AG04450 (cell line): ENCODE results near the gene MYLIP. TPM values are rescaled to one million over a fixed set of nuclear protein-coding genes. Genes with fewer than 3 reads are reported as not detected.

Experiments used
- CTCF ChIA-PET: fragments of 300-600, 350-600 bp; formaldehyde crosslinking; extraction: SDS; loops from one replicate; lab custom pipeline; 2022; ENCODE audit warnings: antibody characterized with exemption, inconsistent platforms; lab: Charles Lee
- POLR2A ChIA-PET: fragments of 350-600 bp; formaldehyde crosslinking; extraction: SDS; loops from one replicate; lab custom pipeline; 2021; ENCODE audit warnings: antibody characterized with exemption, inconsistent platforms; lab: Yijun Ruan, JAX
- DNase-seq: peaks from one replicate; pipeline ENCODE4 v3.0.0-alpha.2; 2011; ENCODE audit warnings: low read depth, low spot score
- H3K27ac ChIP-seq: one replicate; pipeline ENCODE4 v1.5.1; 2012; ENCODE audit warnings: low read depth, low read length, control low read depth
- H3K27me3 ChIP-seq: one replicate; pipeline ENCODE4 v1.6.0; 2012; ENCODE audit warnings: low read length; ENCODE audit not compliant: control insufficient read depth, insufficient read depth
- H3K4me3 ChIP-seq: 2 replicates; pipeline ENCODE4 v1.5.1; 2011; ENCODE audit warnings: mild to moderate bottlenecking, low read depth, low read length, control low read depth
- H3K9me3 ChIP-seq: 2 replicates; pipeline ENCODE4 v1.5.1; 2012; ENCODE audit warnings: low read length; ENCODE audit not compliant: control insufficient read depth, insufficient read depth
- CTCF ChIP-seq: IDR thresholded peaks from 2 replicates; pipeline ENCODE4 v1.5.1; 2011; ENCODE audit warnings: low read depth, low read length, control low read depth, inconsistent platforms
- polyA plus RNA-seq: library from polyadenylated mRNA; depleted of rRNA; stranded (reverse); fragments of >200 nt; gene quantifications from 2 replicates; pipeline ENCODE4 v1.2.3, GENCODE V29; 2011; rRNA removed
- small RNA-seq: library from RNA; depleted of rRNA; stranded (forward); fragments of <200 nt; gene quantifications from one replicate; pipeline ENCODE3, GENCODE V24; 2012; ENCODE audit warnings: low read depth; ENCODE audit not compliant: insufficient read length

The MYLIP gene
- polyA plus RNA-seq, 1 experiment = 4.8 TPM

- DNase-seq = no peak
- Histone ChIP-seq H3K4me3 (no peak overlapping the region), H3K9me3 (no peaks in the 10 kb centered on the region), H3K27me3 (peaks cover 28% of the 10 kb centered on the region), H3K27ac (no peak overlapping the region)
- ChIA-PET POLR2A (no interaction called here), CTCF (interaction anchor here (1.0 to 2.5 kb wide), 2 partner anchors 15 to 496 kb away, joined by 3 to 11 read pairs; no protein-coding TSS in a partner anchor)
- TF ChIP-seq CTCF = no peak
Observed at GRCh38 chr6:16187176-16187575, 58.3 kb downstream of the MYLIP start.

GRCh38 chr6:16190214-16190613 lies 61.3 kb downstream of the MYLIP start:
- no peak overlapping the region for H3K27ac ChIP-seq
- TF ChIP-seq CTCF = no peak
- peaks cover 34% of the 10 kb centered on the region for H3K27me3 ChIP-seq
- no peak overlapping the region for H3K4me3 ChIP-seq
- H3K9me3 ChIP-seq = no peaks in the 10 kb centered on the region
- no peak for DNase-seq
- POLR2A ChIA-PET = no interaction called here
- CTCF ChIA-PET = interaction anchor here (1.0 to 2.3 kb wide), 2 partner anchors 16 to 499 kb away, joined by 3 to 10 read pairs; no protein-coding TSS in a partner anchor

GRCh38 chr6:16196260-16196983 lies 67.5 kb downstream of the MYLIP start:
- Histone ChIP-seq H3K27ac (no peak overlapping the region), H3K9me3 (peaks cover 3% of the 10 kb centered on the region; the same call in 1 of the 2 replicates), H3K4me3 (no peak overlapping the region), H3K27me3 (peaks cover 17% of the 10 kb centered on the region)
- CTCF ChIA-PET = interaction anchor here (1.0 to 3.3 kb wide), 3 partner anchors 10 to 14 kb away, joined by 3 to 16 read pairs (median 3); no protein-coding TSS in a partner anchor
- no peak for DNase-seq
- no peak for TF ChIP-seq CTCF
- POLR2A ChIA-PET = no interaction called here

- Histone ChIP-seq H3K27ac (no peak overlapping the region), H3K9me3 (peaks cover 3% of the 10 kb centered on the region; the same call in 1 of the 2 replicates), H3K4me3 (no peak overlapping the region), H3K27me3 (peaks cover 17% of the 10 kb centered on the region)
- ChIA-PET POLR2A (no interaction called here), CTCF (interaction anchor here (0.6 to 3.3 kb wide), 4 partner anchors 9 to 22 kb away, joined by 3 to 16 read pairs (median 4); no protein-coding TSS in a partner anchor)
- no peak for DNase-seq
- TF ChIP-seq CTCF = no peak
Observed at GRCh38 chr6:16196984-16197546, 68.2 kb downstream of the MYLIP start.

Small RNA genes within 50 kb of the gene (small RNA-seq; reads per million reads assigned to genes)
- not detected for gene MIR4639

Other genes with a start within 250 kb of the MYLIP start
- 8.2 and 8.6 TPM in 2 replicates for gene GMPR, start 109.5 kb downstream of the MYLIP start, polyA plus RNA-seq